Ovary (tissue), 9 donors: ENCODE measurements around the gene ERICH6. TPM values are rescaled to one million over a fixed set of nuclear protein-coding genes. Genes with fewer than 3 reads are reported as not detected.

Source experiments
- DNase-seq, 5 donors: peaks; one replicate each; pipeline ENCODE4 v3.0.0-alpha.2; 2019 to 2020
- H3K27ac ChIP-seq, 2 donors: fragments of 200-600 bp; one replicate each; pipeline versions ENCODE4 v1.5.1 to v1.8.0; 2019 to 2022
- H3K27me3 ChIP-seq: fragments of 200-600 bp; one replicate; pipeline ENCODE4 v1.8.0; 2022
- H3K36me3 ChIP-seq: fragments of 200-600 bp; sonication (generic); one replicate; pipeline ENCODE4 v1.5.1; 2019
- H3K4me1 ChIP-seq: one replicate; pipeline ENCODE4 v1.8.1; 2013; ENCODE audit warnings: mild to moderate bottlenecking, moderate library complexity; ENCODE audit not compliant: insufficient read depth
- H3K4me3 ChIP-seq: fragments of 200-600 bp; sonication (generic); one replicate; pipeline ENCODE4 v1.5.1; 2017
- H3K9me3 ChIP-seq, 2 donors: fragments of 200-600 bp in 1 of 2; sonication (generic) in 1 of 2; one replicate each; pipeline versions ENCODE4 v1.5.1 to v1.8.1; 2013 to 2019; ENCODE audit warnings: mild to moderate bottlenecking in 1 of 2, moderate library complexity in 1 of 2
- EP300 ChIP-seq: sonication (generic); formaldehyde crosslinking; IDR thresholded peaks from one replicate; pipeline ENCODE4 v1.6.1; 2017; ENCODE audit warnings: antibody characterized with exemption
- POLR2A ChIP-seq: fragments of 450-650 bp; IDR thresholded peaks from one replicate; pipeline ENCODE4 v1.6.1; 2017; ENCODE audit warnings: antibody characterized with exemption, mild to moderate bottlenecking, moderate library complexity
- WGBS, 3 donors: extraction: QIAGEN DNeasy Blood & Tissue Kit in 1 of 3; methylation state at CpG; one replicate each; pipeline versions ENCODE4 v1.1.5 to v1.1.7; 2013 to 2017; 5-methylcytosine and 5-hydroxymethylcytosine counted together
- intact Hi-C, 4 donors: fragments of 100-400 bp; cut with DNase I; formaldehyde crosslinking; loops; one replicate each; pipeline versions ENCODE4 v1.11.0 to v1.15.1; 2022 to 2023
- polyA plus RNA-seq, 2 donors: library from polyadenylated mRNA; stranded (reverse); fragments of 200-250 nt in 1 of 2; fragments of 350-450 nt in 1 of 2; fragmentation: Illumina TruSeq in 1 of 2; extraction: RNeasy Lipid Tissue Mini Kit (QIAGEN cat#74804) in 1 of 2; gene quantifications; one replicate each; pipeline ENCODE4 v1.2.3, GENCODE V29; 2013 to 2014
- total RNA-seq, 7 donors: library from RNA; depleted of rRNA in 2 of 7; stranded (reverse); fragments of >200 nt in 2 of 7; fragmentation: NEBNext Ultra II Directional in 3 of 7; extraction: Animal tissue kit (Norgen Biotek cat#: 25700) in 3 of 7; gene quantifications; one replicate each; pipeline versions ENCODE4 v1.1.0 to v1.2.4, GENCODE V29; 2016 to 2023
- TF ChIP-seq, protein P1 (sequence below), 3 donors: fragments of 450-650 bp in 2 of 3; fragments of 200-600 bp in 1 of 3; IDR thresholded peaks; one replicate each; pipeline versions ENCODE4 v1.5.1 to v1.8.0; 2016 to 2022; ENCODE audit warnings: antibody characterized with exemption in 3 of 3, mild to moderate bottlenecking in 1 of 3
- donor health status: DM: no; HTN: no; CAD: no; lungs with moderate emphysema.
- donor health status: DM: no; HTN: no; CAD: no.
- donor health status: Bipolar disorder and iron deficiency.
- donor health status: DM: yes; HTN: yes; CAD: no.
- donor health status: DM: no; HTN: no; CAD: no.
- donor health status: DM: yes; HTN: yes; CAD: no.

ERICH6 gene
- total and polyA plus RNA-seq, 9 donors: 0.04 to 1.3 (median 0.43) TPM; not detected in 5

- intact Hi-C loops: no loop called here
- Histone ChIP-seq H3K4me1 (no peaks in the 10 kb centered on the region), H3K27ac (no peak overlapping the region), H3K9me3 (no peaks in the 10 kb centered on the region), H3K36me3 (no peaks in the 10 kb centered on the region), H3K4me3 (no peak overlapping the region), H3K27me3 (no peaks in the 10 kb centered on the region)
- WGBS, 3 donors: 88 to 90% (median 89%) methylated on average over 2 of the region's 2 CpGs
- DNase-seq: no peak
- TF ChIP-seq POLR2A (no peak), EP300 (no peak)
- TF ChIP-seq, protein P1, sequence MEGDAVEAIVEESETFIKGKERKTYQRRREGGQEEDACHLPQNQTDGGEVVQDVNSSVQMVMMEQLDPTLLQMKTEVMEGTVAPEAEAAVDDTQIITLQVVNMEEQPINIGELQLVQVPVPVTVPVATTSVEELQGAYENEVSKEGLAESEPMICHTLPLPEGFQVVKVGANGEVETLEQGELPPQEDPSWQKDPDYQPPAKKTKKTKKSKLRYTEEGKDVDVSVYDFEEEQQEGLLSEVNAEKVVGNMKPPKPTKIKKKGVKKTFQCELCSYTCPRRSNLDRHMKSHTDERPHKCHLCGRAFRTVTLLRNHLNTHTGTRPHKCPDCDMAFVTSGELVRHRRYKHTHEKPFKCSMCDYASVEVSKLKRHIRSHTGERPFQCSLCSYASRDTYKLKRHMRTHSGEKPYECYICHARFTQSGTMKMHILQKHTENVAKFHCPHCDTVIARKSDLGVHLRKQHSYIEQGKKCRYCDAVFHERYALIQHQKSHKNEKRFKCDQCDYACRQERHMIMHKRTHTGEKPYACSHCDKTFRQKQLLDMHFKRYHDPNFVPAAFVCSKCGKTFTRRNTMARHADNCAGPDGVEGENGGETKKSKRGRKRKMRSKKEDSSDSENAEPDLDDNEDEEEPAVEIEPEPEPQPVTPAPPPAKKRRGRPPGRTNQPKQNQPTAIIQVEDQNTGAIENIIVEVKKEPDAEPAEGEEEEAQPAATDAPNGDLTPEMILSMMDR (IDR thresholded peaks at IDR 0.05): no peak
Observed at GRCh38 chr3:150681057-150681456, 22.7 kb downstream of the ERICH6 start.

DNA sequence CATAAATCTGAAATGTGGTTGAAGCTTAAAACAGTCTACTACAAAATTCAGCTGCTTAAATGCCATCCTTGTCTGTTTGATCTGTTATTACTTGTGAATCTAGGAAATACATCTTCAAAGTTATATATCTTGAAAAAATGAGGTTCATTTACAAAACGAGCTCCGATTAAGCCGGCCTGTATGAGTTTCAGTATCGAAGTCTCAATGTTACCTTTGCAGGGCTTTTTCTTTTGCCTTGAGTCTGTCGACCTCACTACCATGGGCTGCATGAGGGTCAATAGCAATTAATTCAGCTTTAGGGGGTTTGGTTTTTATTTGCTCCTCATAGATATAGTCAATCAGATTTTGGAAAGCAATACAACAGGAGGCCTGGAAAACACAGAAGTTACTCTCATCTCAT, 23.2 kb downstream of the ERICH6 start:
- Histone ChIP-seq H3K9me3 (no peaks in the 10 kb centered on the region), H3K36me3 (no peaks in the 10 kb centered on the region), H3K27me3 (no peaks in the 10 kb centered on the region), H3K4me1 (no peaks in the 10 kb centered on the region), H3K4me3 (no peak overlapping the region), H3K27ac (no peak overlapping the region)
- no peak for TF ChIP-seq POLR2A
- DNase-seq: no peak
- intact Hi-C loops: no loop called here
- WGBS, 3 donors: 89 to 94% (median 90%) methylated on average over 5 of the region's 5 CpGs

- no peaks in the 10 kb centered on the region for H3K9me3 ChIP-seq
- no peak overlapping the region for H3K4me3 ChIP-seq
- H3K27ac ChIP-seq: no peak overlapping the region
- no peak for DNase-seq
- no peaks in the 10 kb centered on the region for H3K27me3 ChIP-seq
- TF ChIP-seq POLR2A (no peak), EP300 (no peak)
- TF ChIP-seq, protein P1 (IDR thresholded peaks at IDR 0.05): no peak
- intact Hi-C loops: no loop called here
- H3K4me1 ChIP-seq: no peaks in the 10 kb centered on the region
- H3K36me3 ChIP-seq: no peaks in the 10 kb centered on the region
Observed at GRCh38 chr3:150675587-150675986, 28.1 kb downstream of the ERICH6 start.

- intact Hi-C loops: no loop called here
- 75 to 81% (median 75%) methylated on average over 3 of the region's 3 CpGs for WGBS, 3 donors
Observed at GRCh38 chr3:150673966-150674365, 29.8 kb downstream of the ERICH6 start.

DNA sequence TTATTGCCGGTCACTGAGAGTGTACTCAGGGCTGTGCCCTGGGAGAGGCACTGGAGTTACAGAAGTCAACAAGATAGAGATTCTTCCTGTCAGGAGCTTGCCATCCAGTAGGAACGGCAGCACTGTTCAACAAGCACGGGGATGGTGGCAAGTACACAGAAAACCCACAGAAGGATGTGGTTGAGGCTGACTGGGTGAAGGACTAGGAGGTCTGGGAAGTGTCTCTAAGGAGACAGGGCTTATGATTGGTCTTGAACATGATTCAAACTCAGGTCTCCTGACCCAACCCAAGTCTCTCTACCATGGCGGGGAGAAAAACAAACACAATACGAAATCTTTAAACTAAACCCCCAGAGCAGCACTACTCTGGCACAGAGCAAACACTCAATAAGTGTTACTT, 37.6 kb downstream of the ERICH6 start:
- no peak for DNase-seq
- Histone ChIP-seq H3K27ac (no peak overlapping the region), H3K36me3 (no peaks in the 10 kb centered on the region), H3K9me3 (no peaks in the 10 kb centered on the region), H3K4me3 (no peak overlapping the region), H3K4me1 (no peaks in the 10 kb centered on the region), H3K27me3 (no peaks in the 10 kb centered on the region)
- TF ChIP-seq POLR2A (no peak), EP300 (no peak)
- TF ChIP-seq, protein P1 (IDR thresholded peaks at IDR 0.05): no peak
- 89 to 92% (median 89%) methylated on average over 5 of the region's 5 CpGs for WGBS, 3 donors
- intact Hi-C loops: no loop called here

More at GRCh38 chr3:150673966-150674365, 29.8 kb downstream of the ERICH6 start:
- Histone ChIP-seq H3K4me3 (no peak overlapping the region), H3K27ac (no peak overlapping the region), H3K4me1 (no peaks in the 10 kb centered on the region), H3K9me3 (no peaks in the 10 kb centered on the region), H3K27me3 (no peaks in the 10 kb centered on the region), H3K36me3 (no peaks in the 10 kb centered on the region)
- TF ChIP-seq EP300 (no peak), POLR2A (no peak)
- TF ChIP-seq, protein P1 (IDR thresholded peaks at IDR 0.05): no peak
- no peak for DNase-seq
